HG03103 (cell line): ENCODE results near the gene FGG.

Experiments used
- ATAC-seq: cut with Tn5 transposase; IDR thresholded peaks from one replicate; pipeline ENCODE4 v1.9.1; 2021; ENCODE audit warnings: low read depth; ENCODE audit not compliant: unreplicated experiment

The FGG gene

GRCh38 chr4:154588198-154588597 lies 24.3 kb downstream of the FGG start:
- ATAC-seq, result no peak

- ATAC-seq, result no peak
Observed at GRCh38 chr4:154586296-154587033, 26.0 kb downstream of the FGG start.

- ATAC-seq, result no peak
Observed at GRCh38 chr4:154585369-154586018, 27.0 kb downstream of the FGG start.

GRCh38 chr4:154584259-154584658 lies 28.2 kb downstream of the FGG start:
- ATAC-seq, result no peak

- no peak for ATAC-seq
Observed at GRCh38 chr4:154583677-154584076, 28.8 kb downstream of the FGG start.

GRCh38 chr4:154583230-154583629 lies 29.2 kb downstream of the FGG start:
- no peak for ATAC-seq

- ATAC-seq, result no peak
Observed at GRCh38 chr4:154582723-154583122, 29.7 kb downstream of the FGG start.

GRCh38 chr4:154579927-154580326 lies 32.5 kb downstream of the FGG start:
- ATAC-seq, result no peak

GRCh38 chr4:154578919-154579318 lies 33.5 kb downstream of the FGG start:
- no peak for ATAC-seq

GRCh38 chr4:154577324-154577723 lies 35.1 kb downstream of the FGG start:
- no peak for ATAC-seq

GRCh38 chr4:154574311-154574710 lies 38.1 kb downstream of the FGG start:
- no peak for ATAC-seq

GRCh38 chr4:154573190-154573870 lies 39.1 kb downstream of the FGG start:
- no peak for ATAC-seq

GRCh38 chr4:154569584-154569983 lies 42.9 kb downstream of the FGG start:
- ATAC-seq, result no peak

GRCh38 chr4:154569028-154569427 lies 43.4 kb downstream of the FGG start:
- no peak for ATAC-seq

GRCh38 chr4:154566639-154567204 lies 45.7 kb downstream of the FGG start:
- ATAC-seq, result no peak

- no peak for ATAC-seq
Observed at GRCh38 chr4:154565704-154566103, 46.8 kb downstream of the FGG start.

- no peak for ATAC-seq
Observed at GRCh38 chr4:154564311-154564710, 48.1 kb downstream of the FGG start.

- no peak for ATAC-seq
Observed at GRCh38 chr4:154562697-154563254, 49.7 kb downstream of the FGG start, which contains the start of gene FGB. Gene FGB (plus strand): TSS chr4:154563011. CDS start chr4:154563019, 8 bp downstream.

- no peak for ATAC-seq
Observed at GRCh38 chr4:154560824-154561231, 51.6 kb downstream of the FGG start.

- ATAC-seq, result no peak
Observed at GRCh38 chr4:154560419-154560801, 52.0 kb downstream of the FGG start.
